IPS-15b (cell line): ENCODE results near the gene BRINP1.

Experiments used
- H3K27me3 ChIP-seq: one replicate; pipeline ENCODE4 v1.6.1; 2013; ENCODE audit warnings: low read length; ENCODE audit not compliant: control insufficient read depth, insufficient read depth
- H3K36me3 ChIP-seq: one replicate; pipeline ENCODE4 v1.6.1; 2013; ENCODE audit warnings: low read length; ENCODE audit not compliant: control insufficient read depth, insufficient read depth
- H3K4me1 ChIP-seq: one replicate; pipeline ENCODE4 v1.6.1; 2013; ENCODE audit warnings: mild to moderate bottlenecking, low read length; ENCODE audit not compliant: control insufficient read depth, insufficient read depth
- H3K4me3 ChIP-seq: one replicate; pipeline ENCODE4 v1.5.1; 2013; ENCODE audit warnings: low read depth, low read length
- H3K9ac ChIP-seq: one replicate; pipeline ENCODE4 v1.6.1; 2013; ENCODE audit warnings: low read depth, mild to moderate bottlenecking, low read length
- H3K9me3 ChIP-seq: one replicate; pipeline ENCODE4 v1.6.1; 2013; ENCODE audit warnings: mild to moderate bottlenecking, low read length; ENCODE audit not compliant: control insufficient read depth, insufficient read depth

The BRINP1 gene

DNA sequence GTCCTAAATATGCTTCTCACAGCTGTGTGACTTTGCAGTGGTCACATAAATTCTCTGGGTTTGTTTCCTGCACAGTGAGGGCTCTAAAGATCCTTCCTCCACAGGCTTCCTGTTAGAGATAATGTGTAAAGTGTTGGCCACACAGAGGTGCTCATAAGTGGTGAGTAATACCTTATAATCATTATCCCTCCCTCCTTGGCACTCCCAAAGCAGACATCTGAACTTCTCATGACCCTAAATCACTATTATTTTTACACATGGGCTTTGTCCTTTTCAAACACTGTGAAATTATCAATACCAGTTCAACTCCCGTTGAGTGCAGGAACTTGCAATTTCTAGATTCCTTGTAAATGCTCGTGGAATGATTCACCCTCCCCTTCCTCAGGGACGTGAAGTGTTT is 100.2 kb downstream of the BRINP1 start:
- Histone ChIP-seq H3K9ac (no peak overlapping the region), H3K36me3 (no peaks in the 10 kb centered on the region)

DNA sequence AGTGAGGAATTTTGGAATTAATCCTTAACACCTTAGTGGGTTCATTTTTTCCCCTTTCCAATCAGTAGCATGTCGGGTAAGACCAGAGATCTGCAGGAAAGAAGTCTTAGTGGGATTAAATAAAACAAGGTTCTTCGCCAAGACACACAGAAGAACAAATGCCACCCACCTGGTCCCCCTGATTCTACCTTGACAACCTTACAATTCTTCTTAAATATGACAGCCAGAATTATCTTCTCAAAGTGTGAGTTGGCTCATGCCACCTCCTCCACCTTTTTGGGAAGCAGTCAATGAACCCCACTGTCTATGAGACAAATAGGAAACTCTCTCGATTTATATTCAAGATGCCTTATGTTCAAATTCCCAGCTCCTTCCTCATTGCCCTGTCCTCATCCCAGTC is 105.1 kb downstream of the BRINP1 start:
- Histone ChIP-seq H3K9ac (no peak overlapping the region), H3K9me3 (no peaks in the 10 kb centered on the region), H3K4me1 (no peaks in the 10 kb centered on the region), H3K27me3 (no peaks in the 10 kb centered on the region), H3K36me3 (no peaks in the 10 kb centered on the region), H3K4me3 (no peak overlapping the region)

More for the DNA sequence above, 100.2 kb downstream of the BRINP1 start:
- peaks cover 11% of the 10 kb centered on the region for H3K4me1 ChIP-seq
- no peak overlapping the region for H3K4me3 ChIP-seq
- no peaks in the 10 kb centered on the region for H3K27me3 ChIP-seq
- no peaks in the 10 kb centered on the region for H3K9me3 ChIP-seq

GRCh38 chr9:119257592-119257991 is 111.6 kb downstream of the BRINP1 start:
- peaks cover 2% of the 10 kb centered on the region for H3K4me1 ChIP-seq
- H3K9me3 ChIP-seq, result no peaks in the 10 kb centered on the region
- no peak overlapping the region for H3K9ac ChIP-seq
- H3K4me3 ChIP-seq, result no peak overlapping the region
- no peaks in the 10 kb centered on the region for H3K36me3 ChIP-seq
- H3K27me3 ChIP-seq, result no peaks in the 10 kb centered on the region

GRCh38 chr9:119255116-119255515 is 114.1 kb downstream of the BRINP1 start:
- H3K9me3 ChIP-seq, result no peaks in the 10 kb centered on the region
- peaks cover 2% of the 10 kb centered on the region for H3K4me1 ChIP-seq
- H3K4me3 ChIP-seq, result no peak overlapping the region
- H3K9ac ChIP-seq, result no peak overlapping the region
- H3K27me3 ChIP-seq, result no peaks in the 10 kb centered on the region
- H3K36me3 ChIP-seq, result no peaks in the 10 kb centered on the region

- Histone ChIP-seq H3K9me3 (no peaks in the 10 kb centered on the region), H3K9ac (no peak overlapping the region), H3K4me1 (no peaks in the 10 kb centered on the region), H3K36me3 (no peaks in the 10 kb centered on the region), H3K4me3 (no peak overlapping the region), H3K27me3 (no peaks in the 10 kb centered on the region)
These were observed 116.5 kb downstream of the BRINP1 start for GRCh38 chr9:119252671-119253299.

- Histone ChIP-seq H3K36me3 (no peaks in the 10 kb centered on the region), H3K27me3 (no peaks in the 10 kb centered on the region), H3K4me3 (no peak overlapping the region), H3K9ac (no peak overlapping the region), H3K4me1 (no peaks in the 10 kb centered on the region), H3K9me3 (no peaks in the 10 kb centered on the region)
These were observed 117.3 kb downstream of the BRINP1 start for GRCh38 chr9:119251936-119252335.

GRCh38 chr9:119250730-119251129 is 118.5 kb downstream of the BRINP1 start:
- no peak overlapping the region for H3K4me3 ChIP-seq
- H3K9ac ChIP-seq, result no peak overlapping the region
- H3K9me3 ChIP-seq, result no peaks in the 10 kb centered on the region
- no peaks in the 10 kb centered on the region for H3K4me1 ChIP-seq
- H3K36me3 ChIP-seq, result no peaks in the 10 kb centered on the region
- H3K27me3 ChIP-seq, result no peaks in the 10 kb centered on the region

DNA sequence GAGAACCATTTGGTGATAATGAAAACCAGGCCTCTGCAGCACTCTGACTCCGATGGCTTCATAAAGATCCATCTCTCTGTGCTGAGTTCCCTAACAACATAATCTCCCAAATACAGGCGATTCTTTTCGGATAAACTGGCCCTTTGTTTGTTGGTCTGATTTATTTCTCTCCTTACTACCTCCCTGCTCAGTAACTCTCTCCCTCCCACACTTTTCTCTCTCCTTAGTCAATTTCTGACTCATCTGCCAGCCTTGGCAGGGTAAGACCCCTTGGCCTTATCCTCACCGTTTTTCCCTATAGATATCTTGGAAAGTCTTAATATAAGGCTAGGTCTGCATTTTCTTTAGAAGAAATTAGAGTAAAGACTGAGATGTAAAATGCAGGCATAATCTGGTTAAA is 128.7 kb downstream of the BRINP1 start:
- no peaks in the 10 kb centered on the region for H3K9me3 ChIP-seq
- H3K4me1 ChIP-seq, result no peaks in the 10 kb centered on the region
- H3K36me3 ChIP-seq, result peaks cover 2% of the 10 kb centered on the region
- no peak overlapping the region for H3K9ac ChIP-seq
- no peak overlapping the region for H3K4me3 ChIP-seq
- no peaks in the 10 kb centered on the region for H3K27me3 ChIP-seq

DNA sequence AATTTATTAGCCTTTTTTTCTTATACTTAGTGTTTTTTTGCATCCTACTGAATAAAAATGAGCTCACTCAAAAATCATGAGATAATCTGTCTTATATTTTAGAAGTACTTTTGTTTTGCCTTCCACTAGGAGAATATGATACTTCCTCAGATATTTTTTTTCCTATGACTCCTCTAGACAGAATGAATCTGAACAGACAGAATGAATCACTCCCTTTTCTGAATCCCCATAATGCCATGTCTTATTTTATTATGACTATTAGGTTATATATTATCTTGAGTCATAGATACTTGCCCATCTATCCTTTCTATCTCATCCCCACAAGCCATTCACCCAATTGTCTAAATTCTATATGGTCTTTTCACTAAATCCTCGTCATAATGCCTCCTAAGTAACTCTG is 134.6 kb downstream of the BRINP1 start:
- no peaks in the 10 kb centered on the region for H3K4me1 ChIP-seq
- no peaks in the 10 kb centered on the region for H3K27me3 ChIP-seq
- no peaks in the 10 kb centered on the region for H3K9me3 ChIP-seq
- no peak overlapping the region for H3K9ac ChIP-seq
- no peak overlapping the region for H3K4me3 ChIP-seq
- peaks cover 2% of the 10 kb centered on the region for H3K36me3 ChIP-seq

DNA sequence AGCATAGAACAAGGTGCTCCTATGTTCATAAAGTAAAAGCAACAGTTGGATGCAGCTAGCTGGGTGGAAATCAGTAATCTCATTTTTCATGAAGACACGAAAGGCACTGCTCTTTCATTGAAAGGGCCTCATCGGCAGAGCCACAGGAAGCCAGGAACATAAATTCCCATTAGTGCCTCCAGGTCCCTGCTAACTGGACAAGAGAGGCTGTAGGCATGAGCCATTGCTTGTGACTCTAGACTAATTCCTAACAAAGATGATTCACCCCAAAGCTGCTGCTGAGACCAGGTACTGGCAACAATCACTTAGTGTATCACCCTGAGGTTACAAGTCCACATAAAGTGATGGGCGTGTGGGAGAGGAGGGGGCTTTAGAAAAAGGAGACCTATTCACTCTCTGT is 141.8 kb downstream of the BRINP1 start:
- H3K27me3 ChIP-seq, result no peaks in the 10 kb centered on the region
- no peaks in the 10 kb centered on the region for H3K36me3 ChIP-seq
- no peak overlapping the region for H3K9ac ChIP-seq
- H3K4me3 ChIP-seq, result no peak overlapping the region
- no peaks in the 10 kb centered on the region for H3K9me3 ChIP-seq
- H3K4me1 ChIP-seq, result no peaks in the 10 kb centered on the region

- no peaks in the 10 kb centered on the region for H3K36me3 ChIP-seq
- H3K4me3 ChIP-seq, result no peak overlapping the region
- H3K4me1 ChIP-seq, result no peaks in the 10 kb centered on the region
- H3K9ac ChIP-seq, result no peak overlapping the region
- no peaks in the 10 kb centered on the region for H3K9me3 ChIP-seq
- no peaks in the 10 kb centered on the region for H3K27me3 ChIP-seq
These were observed 144.8 kb downstream of the BRINP1 start for GRCh38 chr9:119224431-119224830.

DNA sequence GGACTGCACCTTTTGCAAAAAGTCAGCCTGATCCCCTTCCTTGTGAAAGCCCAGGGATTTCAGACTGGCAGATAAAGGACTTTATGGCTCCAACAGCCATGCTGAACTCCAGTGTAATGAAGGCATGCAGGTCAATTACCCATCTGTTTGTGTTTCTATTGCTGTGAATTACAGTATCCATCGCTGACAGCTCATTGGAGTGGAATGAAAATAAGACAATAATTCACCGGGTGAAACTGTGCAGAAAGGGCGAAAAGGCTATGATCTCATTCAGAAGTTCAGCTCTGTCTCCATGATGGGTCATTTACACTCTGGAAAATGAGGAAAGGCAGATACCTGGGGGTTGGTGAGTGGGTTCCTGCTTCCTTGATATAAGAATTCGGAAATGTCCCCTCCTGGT is 148.0 kb downstream of the BRINP1 start:
- no peak overlapping the region for H3K4me3 ChIP-seq
- H3K9me3 ChIP-seq, result no peaks in the 10 kb centered on the region
- no peaks in the 10 kb centered on the region for H3K27me3 ChIP-seq

More for the DNA sequence above, 148.0 kb downstream of the BRINP1 start:
- Histone ChIP-seq H3K36me3 (no peaks in the 10 kb centered on the region), H3K9ac (no peak overlapping the region), H3K4me1 (no peaks in the 10 kb centered on the region)
